Esophagus muscularis mucosa (tissue), 4 donors: ENCODE data around the gene SPDYE6. TPM values are rescaled to one million over a fixed set of nuclear protein-coding genes. Genes with fewer than 3 reads are reported as not detected.

ENCODE experiments used
- DNase-seq: peaks from one replicate; pipeline ENCODE4 v3.0.0-alpha.2; 2017; ENCODE audit errors: extremely low spot score
- H3K27ac ChIP-seq, 4 donors: fragments of 200-600 bp; sonication (generic); replicated peaks in 1 of 4; 1 replicate in 3 of 4; 2 replicates in 1 of 4; pipeline ENCODE4 v1.5.1; 2016 to 2019; ENCODE audit warnings: mild to moderate bottlenecking in 1 of 4
- H3K27me3 ChIP-seq, 4 donors: fragments of 200-600 bp; sonication (generic); one replicate each; pipeline versions ENCODE4 v1.5.1 to v1.6.0; 2016 to 2019
- H3K36me3 ChIP-seq, 4 donors: fragments of 200-600 bp; sonication (generic); one replicate each; pipeline ENCODE4 v1.5.1; 2016 to 2019
- H3K4me1 ChIP-seq, 4 donors: fragments of 200-600 bp; sonication (generic); one replicate each; pipeline ENCODE4 v1.5.1; 2016 to 2019
- H3K4me3 ChIP-seq, 4 donors: fragments of 200-600 bp; sonication (generic); 1 replicate in 2 of 4; 2 replicates in 2 of 4; pipeline ENCODE4 v1.5.1; 2016 to 2019; ENCODE audit warnings: mild to moderate bottlenecking in 4 of 4, moderate library complexity in 1 of 4
- H3K9me3 ChIP-seq, 4 donors: fragments of 200-600 bp; sonication (generic); 1 replicate in 3 of 4; 2 replicates in 1 of 4; pipeline ENCODE4 v1.5.1; 2016 to 2019
- CTCF ChIP-seq, 3 experiments: fragments of 200-600 bp in 2 of 3; fragments of 450-650 bp in 1 of 3; sonication (generic) in 2 of 3; IDR thresholded peaks; one replicate each; pipeline ENCODE4 v1.5.1; 2017 to 2019; ENCODE audit warnings: antibody characterized with exemption in 3 of 3, mild to moderate bottlenecking in 2 of 3, moderate library complexity in 1 of 3
- EP300 ChIP-seq: sonication (generic); formaldehyde crosslinking; IDR thresholded peaks from one replicate; pipeline ENCODE4 v1.6.1; 2017; ENCODE audit warnings: antibody characterized with exemption
- POLR2A ChIP-seq: fragments of 450-650 bp; IDR thresholded peaks from one replicate; pipeline ENCODE4 v1.6.1; 2017; ENCODE audit warnings: antibody characterized with exemption, moderate library complexity, mild to moderate bottlenecking, low read depth
- POLR2AphosphoS5 ChIP-seq, 2 donors: sonication (generic); formaldehyde crosslinking; IDR thresholded peaks; one replicate each; pipeline ENCODE4 v1.6.1; 2017; ENCODE audit warnings: antibody characterized with exemption in 2 of 2
- WGBS: methylation state at CpG from one replicate; pipeline ENCODE4 v1.1.5; 2018; 5-methylcytosine and 5-hydroxymethylcytosine counted together
- intact Hi-C: fragments of 100-400 bp; cut with DNase I; formaldehyde crosslinking; loops from one replicate; pipeline ENCODE4 v1.15.1; 2023
- total RNA-seq, 4 donors: library from RNA; depleted of rRNA; stranded (reverse); fragments of >200 nt; gene quantifications; one replicate each; pipeline versions ENCODE4 v1.1.0 to v1.2.1, GENCODE V29; 2016

Gene SPDYE6
- total RNA-seq, 4 donors from 2014 or later, result not detected

- intact Hi-C loops, result no loop called here
- H3K27ac ChIP-seq, result no peak overlapping the region
- TF ChIP-seq POLR2AphosphoS5 (IDR thresholded peaks at IDR 0.05), result no peak
- TF ChIP-seq CTCF (IDR thresholded peaks at IDR 0.05), result no peak
- TF ChIP-seq EP300, result no peak
- no peak for TF ChIP-seq POLR2A
Measured at GRCh38 chr7:102320601-102321350, 35.5 kb downstream of the SPDYE6 start.

GRCh38 chr7:102320181-102320580 lies 36.1 kb downstream of the SPDYE6 start:
- H3K4me3 ChIP-seq, result no peak overlapping the region
- intact Hi-C loops, result no loop called here
- 97% methylated on average over 12 of the region's 14 CpGs for WGBS
- peaks cover 0 to 48% (median 2%) of the 10 kb centered on the region in 4 donors for H3K27me3 ChIP-seq
- DNase-seq, result no peak
- H3K27ac ChIP-seq, result no peak overlapping the region
- peaks cover 0 to 7% (median under 1%) of the 10 kb centered on the region in 4 donors for H3K36me3 ChIP-seq
- H3K4me1 ChIP-seq, result peaks cover 6 to 16% (median 10%) of the 10 kb centered on the region in 4 donors
- no peak for TF ChIP-seq EP300
- TF ChIP-seq POLR2AphosphoS5 (IDR thresholded peaks at IDR 0.05), result no peak
- no peak for TF ChIP-seq CTCF (IDR thresholded peaks at IDR 0.05)
- no peak for TF ChIP-seq POLR2A
- H3K9me3 ChIP-seq, result no peaks in the 10 kb centered on the region

More at GRCh38 chr7:102320601-102321350, 35.5 kb downstream of the SPDYE6 start:
- Histone ChIP-seq H3K27me3 (peaks cover 0 to 52% (median 2%) of the 10 kb centered on the region in 4 donors), H3K4me1 (peaks cover 6 to 16% (median 10%) of the 10 kb centered on the region in 4 donors), H3K36me3 (peaks cover 0 to 5% (median 0%) of the 10 kb centered on the region in 4 donors), H3K4me3 (peak overlapping the region in 1 of 4 donors; percentile 31), H3K9me3 (no peaks in the 10 kb centered on the region)
- 82% methylated on average over 22 of the region's 37 CpGs for WGBS
- no peak for DNase-seq

- Histone ChIP-seq H3K27ac (peak overlapping the region in 2 of 4 donors; percentile 20 to 55), H3K27me3 (peaks cover 0 to 46% (median 2%) of the 10 kb centered on the region in 4 donors)
Measured at GRCh38 chr7:102319671-102320070, 36.6 kb downstream of the SPDYE6 start.

GRCh38 chr7:102318482-102318971 lies 37.7 kb downstream of the SPDYE6 start:
- DNase-seq, result no peak
- Histone ChIP-seq H3K27me3 (peaks cover 0 to 35% (median 2%) of the 10 kb centered on the region in 4 donors), H3K36me3 (peaks cover 5 to 20% (median 8%) of the 10 kb centered on the region in 4 donors), H3K9me3 (no peaks in the 10 kb centered on the region), H3K4me3 (no peak overlapping the region), H3K27ac (peak overlapping the region in 1 of 4 donors; percentile 55), H3K4me1 (peaks cover 6 to 16% (median 10%) of the 10 kb centered on the region in 4 donors)
- TF ChIP-seq EP300 (no peak), CTCF (IDR thresholded peaks at IDR 0.05) (no peak), POLR2AphosphoS5 (IDR thresholded peaks at IDR 0.05) (no peak), POLR2A (no peak)
- WGBS, result 81% methylated on average over 6 of the region's 7 CpGs
- intact Hi-C loops, result no loop called here

More at GRCh38 chr7:102319671-102320070, 36.6 kb downstream of the SPDYE6 start:
- Histone ChIP-seq H3K4me1 (peaks cover 6 to 16% (median 10%) of the 10 kb centered on the region in 4 donors), H3K36me3 (peaks cover 0 to 12% (median 3%) of the 10 kb centered on the region in 4 donors), H3K4me3 (no peak overlapping the region), H3K9me3 (no peaks in the 10 kb centered on the region)
- WGBS, result 91% methylated on average over 3 of the region's 3 CpGs
- DNase-seq, result no peak
- TF ChIP-seq CTCF (IDR thresholded peaks at IDR 0.05) (no peak), EP300 (no peak), POLR2A (no peak), POLR2AphosphoS5 (IDR thresholded peaks at IDR 0.05) (no peak)
- intact Hi-C loops, result no loop called here
